ENCODE measurements around the gene DGKE. TPM values are rescaled to one million over a fixed set of nuclear protein-coding genes. Genes with fewer than 3 reads are reported as not detected.

The DGKE gene
- total and polyA plus RNA-seq, 2 of the 8 experiments (the other 6 are each of a cell fraction or from before 2014, with no cell fraction given) = 1.7 to 7.4 TPM

GRCh38 chr17:56866076-56866475, 32.1 kb downstream of the DGKE start:
- Histone ChIP-seq H3K56ac (replicated peaks; ENCODE audit: insufficient read length, low read depth, low read length) (no peak overlapping the region), H2AFZ (ENCODE audit: low read length) (no peak overlapping the region), H3K4ac (replicated peaks; ENCODE audit: insufficient read length, low read depth, low read length) (no peak overlapping the region), H3K27me3 (replicated peaks in 1 of 4; ENCODE audit: control insufficient read depth in 3 of 4, extremely low read depth in 1 of 4, insufficient read depth in 3 of 4, low read length in 3 of 4) (no peaks in the 10 kb centered on the region), H3K4me3 (ENCODE audit: extremely low read depth in 1 of 4, insufficient read depth in 2 of 4, low read depth in 3 of 4, low read length in 4 of 4) (no peak overlapping the region), H4K5ac (ENCODE audit: insufficient read length, low read depth, low read length) (no peak overlapping the region), H2BK5ac (ENCODE audit: low read depth, low read length) (no peak overlapping the region), H3K23ac (ENCODE audit: insufficient read length) (no peak overlapping the region), H3K27ac (ENCODE audit: low read depth, low read length) (no peak overlapping the region), H3K23me2 (ENCODE audit: low read depth, low read length) (no peaks in the 10 kb centered on the region), H3K4me2 (ENCODE audit: insufficient read depth in 1 of 2, low read depth in 2 of 2, low read length in 2 of 2) (no peak overlapping the region), H2BK15ac (ENCODE audit: low read length) (no peak overlapping the region), H3K36me3 (ENCODE audit: control insufficient read depth in 2 of 4, insufficient read depth in 4 of 4, low read length in 3 of 4) (peaks cover 0 to 6% (median 3%) of the 10 kb centered on the region in 4 experiments; a peak in 5 of 8 replicates), H4K91ac (replicated peaks; ENCODE audit: insufficient read length, low read length) (no peak overlapping the region), H2BK12ac (ENCODE audit: low read depth, low read length) (no peak overlapping the region), H3K9me3 (ENCODE audit: insufficient read depth in 2 of 2, low read depth in 1 of 2, low read length in 1 of 2) (no peaks in the 10 kb centered on the region), H3K4me1 (replicated peaks in 1 of 4; ENCODE audit: control insufficient read depth in 3 of 4, insufficient read depth in 4 of 4, low read length in 3 of 4) (no peaks in the 10 kb centered on the region), H3K9ac (replicated peaks in 1 of 4; ENCODE audit: extremely low read depth in 1 of 4, low read depth in 3 of 4, low read length in 3 of 4) (no peak overlapping the region), H3K79me2 (ENCODE audit: control insufficient read depth in 1 of 2, insufficient read depth in 2 of 2, low read length in 2 of 2) (no peaks in the 10 kb centered on the region), H3K14ac (ENCODE audit: insufficient read length) (no peak overlapping the region), H3K79me1 (ENCODE audit: low read depth, low read length) (no peaks in the 10 kb centered on the region), H2BK20ac (ENCODE audit: low read length) (no peak overlapping the region), H2AK5ac (ENCODE audit: low read depth, low read length) (no peak overlapping the region), H3K18ac (ENCODE audit: extremely low read depth, low read length) (no peak overlapping the region), H2BK120ac (replicated peaks; ENCODE audit: low read depth, low read length) (no peak overlapping the region), H4K20me1 (replicated peaks in 1 of 2; ENCODE audit: control insufficient read depth in 1 of 2, insufficient read depth in 2 of 2, low read length in 2 of 2) (no peaks in the 10 kb centered on the region), H4K8ac (ENCODE audit: extremely low read depth, insufficient read depth, low read length) (no peak overlapping the region)
- ChIA-PET CTCF (ENCODE audit: partially characterized antibody) (interaction anchor here (1.0 to 1.5 kb wide), 2 partner anchors 46 to 80 kb away, joined by 3 to 4 read pairs; no protein-coding TSS in a partner anchor), POLR2A (ENCODE audit: partially characterized antibody) (interaction anchor here (1.2 kb wide), 1 partner anchor 16 kb away, joined by 3 read pairs; no protein-coding TSS in a partner anchor)
- FAIRE-seq (no peak), DNase-seq (ENCODE audit: low read depth in 1 of 2, low spot score in 2 of 2) (no peak)
- WGBS, 2 experiments (ENCODE audit: extremely low coverage in 1 of 2, insufficient coverage in 1 of 2, insufficient read length in 1 of 2, insufficient replicate concordance in 2 of 2, low coverage in 1 of 2, low lambda C conversion rate in 2 of 2, missing lambda C conversion rate in 1 of 2) = 93% methylated on average over 5 of the region's 5 CpGs; no CpG with 5 or more reads in 1 of the 2 experiments
- no peak for TF ChIP-seq RAD21 (IDR thresholded peaks at IDR 0.05 in 1 of 2, conservative IDR thresholded peaks at IDR 0.05 in 1 of 2; ENCODE audit: low read depth in 2 of 2, low read length in 2 of 2)
- TF ChIP-seq NANOG (IDR thresholded peaks at IDR 0.05; ENCODE audit: insufficient read depth, low read depth, low read length, poor library complexity, severe bottlenecking) = no peak
- TF ChIP-seq POU5F1 (IDR thresholded peaks at IDR 0.05; ENCODE audit: low read depth, low read length) = no peak
- no peak for TF ChIP-seq CHD2 (IDR thresholded peaks at IDR 0.05; ENCODE audit: low read length)
- no peak for TF ChIP-seq GABPA (IDR thresholded peaks at IDR 0.05; ENCODE audit: borderline replicate concordance, insufficient read depth, low read length)
- TF ChIP-seq SIX5 (IDR thresholded peaks at IDR 0.05; ENCODE audit: low read depth, low read length) = no peak
- TF ChIP-seq CBX8 (IDR thresholded peaks at IDR 0.05; ENCODE audit: borderline replicate concordance, low read depth, low read length) = no peak
- no peak for TF ChIP-seq NRF1 (IDR thresholded peaks at IDR 0.05; ENCODE audit: low read depth, low read length)
- TF ChIP-seq SP2 (IDR thresholded peaks at IDR 0.05; ENCODE audit: low read length) = no peak
- no peak for TF ChIP-seq KDM1A (IDR thresholded peaks at IDR 0.05; ENCODE audit: borderline replicate concordance, low read length)
- no peak for TF ChIP-seq RFX5 (IDR thresholded peaks at IDR 0.05; ENCODE audit: borderline replicate concordance, low read depth, low read length)
- no peak for TF ChIP-seq HDAC2 (IDR thresholded peaks at IDR 0.05; ENCODE audit: borderline replicate concordance in 1 of 2, low read depth in 2 of 2, low read length in 2 of 2)
- TF ChIP-seq SRF (IDR thresholded peaks at IDR 0.05; ENCODE audit: low read depth, low read length) = no peak
